Right cardiac atrium (tissue), 5 donors: ENCODE results near the gene TUT7. TPM values are rescaled to one million over a fixed set of nuclear protein-coding genes. Genes with fewer than 3 reads are reported as not detected.
"Not testable (repeated sequence)": the region's sequence is repeated elsewhere in the genome, so short reads cannot be mapped to it uniquely, and the experiment has no call there.

Source experiments
- ATAC-seq, 2 donors: fragments of 200-7000 bp; cut with Tn5 transposase; one replicate each; pipeline versions ENCODE4 v1.8.0 to v1.9.1; 2020; ENCODE audit warnings: moderate library complexity in 2 of 2, mild to moderate bottlenecking in 1 of 2
- DNase-seq, 3 donors: peaks; one replicate each; pipeline ENCODE4 v3.0.0-alpha.2; 2020
- H3K27ac ChIP-seq: one replicate; pipeline ENCODE4 v1.5.1; 2013; ENCODE audit warnings: mild to moderate bottlenecking, low read length, control low read depth, moderate library complexity
- H3K27me3 ChIP-seq: one replicate; pipeline ENCODE4 v1.6.1; 2013; ENCODE audit not compliant: control insufficient read depth, insufficient read depth
- H3K4me1 ChIP-seq: one replicate; pipeline ENCODE4 v1.6.1; 2013; ENCODE audit warnings: low read length; ENCODE audit not compliant: control insufficient read depth, insufficient read depth
- H3K4me3 ChIP-seq: one replicate; pipeline ENCODE4 v1.5.1; 2013; ENCODE audit warnings: low read length, control low read depth
- H3K9me3 ChIP-seq: one replicate; pipeline ENCODE4 v1.6.1; 2013; ENCODE audit warnings: low read length; ENCODE audit not compliant: control insufficient read depth
- WGBS: extraction: QIAGEN DNeasy Blood & Tissue Kit; methylation state at CpG from one replicate; pipeline ENCODE4 v1.1.7; 2013; 5-methylcytosine and 5-hydroxymethylcytosine counted together
- intact Hi-C, 4 donors: fragments of 100-400 bp; cut with DNase I; formaldehyde crosslinking; loops; one replicate each; pipeline versions ENCODE4 v1.11.0 to v1.14.0; 2022 to 2023
- long read RNA-seq, 4 donors: library from polyadenylated mRNA; unstranded; transcript quantifications; one replicate each; pipeline ENCODE4 v2.0.0, GENCODE V29; 2020 to 2021
- polyA plus RNA-seq: library from polyadenylated mRNA; stranded (reverse); fragments of 200-250 nt; gene quantifications from one replicate; pipeline ENCODE4 v1.2.3, GENCODE V29; 2013
- total RNA-seq, 4 donors: library from RNA; stranded (reverse); fragmentation: NEBNext Ultra II Directional; extraction: Animal tissue kit (Norgen Biotek cat#: 25700); gene quantifications; one replicate each; pipeline ENCODE4 v1.2.1, GENCODE V29; 2021
- donor health status: healthy with polysubstance abuse.
- donor health status: DM: no; HTN: yes; CAD: no.
- donor health status: DM: no; HTN: no; CAD: no.
- donor health status: DM: no; HTN: yes; CAD: no; lungs with severe emphysema.
- donor health status: DM: yes; HTN: yes; CAD: no.

TUT7 gene
- total RNA-seq: 10 to 100 TPM; 11.8 to 17.0 (median 14.9) TPM
- 8.4 TPM for polyA plus RNA-seq
- long read RNA-seq, donor 1, full-length matches to known transcripts: 2 of 8 reads
- long read RNA-seq, donor 1, partial matches to known transcripts: 5 of 8 reads
- long read RNA-seq, donor 1, other reads (novel, unspliced or antisense): 1 of 8 reads
- long read RNA-seq, donor 2, full-length matches to known transcripts: 3 of 5 reads
- long read RNA-seq, donor 2, partial matches to known transcripts: 1 of 5 reads
- long read RNA-seq, donor 2, other reads (novel, unspliced or antisense): 1 of 5 reads
- long read RNA-seq, donor 3, full-length matches to known transcripts: 1 of 26 reads
- long read RNA-seq, donor 3, partial matches to known transcripts: 15 of 26 reads
- long read RNA-seq, donor 3, other reads (novel, unspliced or antisense): 10 of 26 reads
- long read RNA-seq, donor 4, full-length matches to known transcripts: 3 of 4 reads
- long read RNA-seq, donor 4, partial matches to known transcripts: 0 of 4 reads
- long read RNA-seq, donor 4, other reads (novel, unspliced or antisense): 1 of 4 reads

GRCh38 chr9:86354011-86354817 lies at the start of gene TUT7:
Gene TUT7, minus strand, starts transcription at chr9:86354410. Its CDS starts 1,211 bp downstream, at chr9:86353199.
- peak within 1 kb of the TSS; percentile 94 for H3K4me3 ChIP-seq
- peak; percentile 96 to 98 (median 98) for DNase-seq
- peak; percentile 98 to 99 for ATAC-seq
- no peaks in the 10 kb centered on the region for H3K9me3 ChIP-seq
- intact Hi-C loops: no loop called here
- H3K27me3 ChIP-seq: no peaks in the 10 kb centered on the region
- peak within 1 kb of the TSS; percentile 94 for H3K27ac ChIP-seq
- H3K4me1 ChIP-seq: peaks cover 3% of the 10 kb centered on the region
- under 1% methylated on average over 79 of the region's 79 CpGs for WGBS

GRCh38 chr9:86402591-86402990 lies 48.4 kb upstream of the TUT7 start:
- H3K27me3 ChIP-seq: no peaks in the 10 kb centered on the region
- WGBS: 54% methylated on average over 3 of the region's 3 CpGs
- intact Hi-C loops: no loop called here
- peaks cover 2% of the 10 kb centered on the region for H3K4me1 ChIP-seq
- DNase-seq: no peak
- H3K4me3 ChIP-seq: no peak overlapping the region
- H3K9me3 ChIP-seq: no peaks in the 10 kb centered on the region
- ATAC-seq: no peak
- no peak overlapping the region for H3K27ac ChIP-seq

GRCh38 chr9:86396412-86396811 lies 42.2 kb upstream of the TUT7 start:
- Histone ChIP-seq H3K9me3 (no peaks in the 10 kb centered on the region), H3K4me1 (no peaks in the 10 kb centered on the region), H3K27ac (no peak overlapping the region), H3K27me3 (no peaks in the 10 kb centered on the region), H3K4me3 (no peak overlapping the region)
- WGBS: 91% methylated on average over 2 of the region's 2 CpGs
- DNase-seq (no peak), ATAC-seq (no peak)
- intact Hi-C loops: no loop called here

GRCh38 chr9:86390184-86390583 lies 36.0 kb upstream of the TUT7 start:
- H3K9me3 ChIP-seq, intact Hi-C loops, H3K4me1 ChIP-seq, H3K27ac ChIP-seq, ATAC-seq, DNase-seq, H3K4me3 ChIP-seq, H3K27me3 ChIP-seq: not testable (repeated sequence)
- WGBS: 70% methylated on average over 4 of the region's 4 CpGs

- Histone ChIP-seq H3K27ac (no peak overlapping the region), H3K27me3 (no peaks in the 10 kb centered on the region), H3K4me3 (no peak overlapping the region), H3K9me3 (no peaks in the 10 kb centered on the region), H3K4me1 (no peaks in the 10 kb centered on the region)
- no peak for DNase-seq
- intact Hi-C loops: no loop called here
- 92% methylated on average over 4 of the region's 4 CpGs for WGBS
- ATAC-seq: no peak
Observed at GRCh38 chr9:86389628-86390027, 35.4 kb upstream of the TUT7 start.

GRCh38 chr9:86387376-86387775 lies 33.2 kb upstream of the TUT7 start:
- Histone ChIP-seq H3K9me3 (no peaks in the 10 kb centered on the region), H3K27ac (no peak overlapping the region), H3K4me3 (no peak overlapping the region), H3K4me1 (no peaks in the 10 kb centered on the region), H3K27me3 (no peaks in the 10 kb centered on the region)
- intact Hi-C loops: no loop called here
- ATAC-seq (no peak), DNase-seq (no peak)
- 61% methylated on average over 3 of the region's 3 CpGs for WGBS

GRCh38 chr9:86383000-86383399 lies 28.8 kb upstream of the TUT7 start:
- DNase-seq, ATAC-seq, intact Hi-C loops: not testable (repeated sequence)

GRCh38 chr9:86376016-86376415 lies 21.8 kb upstream of the TUT7 start:
- no peak overlapping the region for H3K27ac ChIP-seq
- peaks cover 2% of the 10 kb centered on the region for H3K9me3 ChIP-seq
- no peak for DNase-seq
- ATAC-seq: no peak
- 87% methylated on average over 5 of the region's 5 CpGs for WGBS
- H3K27me3 ChIP-seq: no peaks in the 10 kb centered on the region
- no peaks in the 10 kb centered on the region for H3K4me1 ChIP-seq
- intact Hi-C loops: no loop called here
- no peak overlapping the region for H3K4me3 ChIP-seq

More at GRCh38 chr9:86383000-86383399, 28.8 kb upstream of the TUT7 start:
- H3K4me1 ChIP-seq, H3K4me3 ChIP-seq, H3K9me3 ChIP-seq, H3K27me3 ChIP-seq, H3K27ac ChIP-seq: not testable (repeated sequence)
- 77% methylated on average over 11 of the region's 11 CpGs for WGBS

GRCh38 chr9:86369810-86370209 lies 15.6 kb upstream of the TUT7 start:
- H3K9me3 ChIP-seq: peaks cover 5% of the 10 kb centered on the region
- intact Hi-C loops: no loop called here
- DNase-seq (no peak), ATAC-seq (no peak)
- WGBS: 68% methylated on average over 5 of the region's 5 CpGs
- H3K4me3 ChIP-seq: no peak overlapping the region
- no peaks in the 10 kb centered on the region for H3K27me3 ChIP-seq
- H3K27ac ChIP-seq: no peak overlapping the region
- no peaks in the 10 kb centered on the region for H3K4me1 ChIP-seq

- Histone ChIP-seq H3K4me1 (no peaks in the 10 kb centered on the region), H3K4me3 (no peak overlapping the region), H3K27me3 (no peaks in the 10 kb centered on the region), H3K27ac (no peak overlapping the region), H3K9me3 (peaks cover 5% of the 10 kb centered on the region)
- ATAC-seq: peak in 1 of 2 donors; percentile 43
- WGBS: 80% methylated on average over 3 of the region's 3 CpGs
- intact Hi-C loops: no loop called here
- no peak for DNase-seq
Observed at GRCh38 chr9:86368871-86369521, 14.8 kb upstream of the TUT7 start.
